Upper lobe of left lung (tissue), 4 donors: ENCODE results near the gene SOCS1.

ENCODE experiments used
- CTCF ChIP-seq, 6 experiments: fragments of 450-650 bp in 4 of 6; fragments of 200-600 bp in 2 of 6; sonication (generic) in 2 of 6; IDR thresholded peaks; one replicate each; pipeline ENCODE4 v1.5.1; 2016 to 2019; ENCODE audit warnings: antibody characterized with exemption in 6 of 6
- EP300 ChIP-seq, 4 donors: sonication (generic); formaldehyde crosslinking; IDR thresholded peaks; one replicate each; pipeline ENCODE4 v1.5.1; 2017; ENCODE audit warnings: antibody characterized with exemption in 4 of 4, control low read depth in 2 of 4
- POLR2A ChIP-seq, 4 donors: fragments of 450-650 bp; IDR thresholded peaks; one replicate each; pipeline ENCODE4 v1.5.1; 2016 to 2017; ENCODE audit warnings: antibody characterized with exemption in 4 of 4, mild to moderate bottlenecking in 2 of 4
- POLR2AphosphoS5 ChIP-seq, 2 donors: sonication (generic); formaldehyde crosslinking; IDR thresholded peaks; one replicate each; pipeline ENCODE4 v1.5.1; 2017; ENCODE audit warnings: antibody characterized with exemption in 2 of 2

- TF ChIP-seq CTCF (IDR thresholded peaks at IDR 0.05) (no peak), EP300 (IDR thresholded peaks at IDR 0.05) (no peak), POLR2AphosphoS5 (IDR thresholded peaks at IDR 0.05) (no peak), POLR2A (IDR thresholded peaks at IDR 0.05) (no peak)
These were observed 51.4 kb downstream of the SOCS1 start for GRCh38 chr16:11204513-11205047.
